M059J (cell line): Measurements from ENCODE around the gene HS6ST1. TPM values are rescaled to one million over a fixed set of nuclear protein-coding genes. Genes with fewer than 3 reads are reported as not detected.

Experiments
- DNase-seq: peaks from one replicate; pipeline ENCODE4 v3.0.0-alpha.2; 2012; ENCODE audit warnings: low read depth
- total RNA-seq: library from RNA; depleted of rRNA; stranded (reverse); fragments of >200 nt; shearing (Covaris generic); gene quantifications from 2 replicates; pipeline ENCODE4 v1.2.3, GENCODE V29; 2014; rRNA removed

Gene HS6ST1, protein sequence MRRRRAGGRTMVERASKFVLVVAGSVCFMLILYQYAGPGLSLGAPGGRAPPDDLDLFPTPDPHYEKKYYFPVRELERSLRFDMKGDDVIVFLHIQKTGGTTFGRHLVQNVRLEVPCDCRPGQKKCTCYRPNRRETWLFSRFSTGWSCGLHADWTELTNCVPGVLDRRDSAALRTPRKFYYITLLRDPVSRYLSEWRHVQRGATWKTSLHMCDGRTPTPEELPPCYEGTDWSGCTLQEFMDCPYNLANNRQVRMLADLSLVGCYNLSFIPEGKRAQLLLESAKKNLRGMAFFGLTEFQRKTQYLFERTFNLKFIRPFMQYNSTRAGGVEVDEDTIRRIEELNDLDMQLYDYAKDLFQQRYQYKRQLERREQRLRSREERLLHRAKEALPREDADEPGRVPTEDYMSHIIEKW
- 11.9 and 17.6 TPM in 2 replicates for total RNA-seq

DNA sequence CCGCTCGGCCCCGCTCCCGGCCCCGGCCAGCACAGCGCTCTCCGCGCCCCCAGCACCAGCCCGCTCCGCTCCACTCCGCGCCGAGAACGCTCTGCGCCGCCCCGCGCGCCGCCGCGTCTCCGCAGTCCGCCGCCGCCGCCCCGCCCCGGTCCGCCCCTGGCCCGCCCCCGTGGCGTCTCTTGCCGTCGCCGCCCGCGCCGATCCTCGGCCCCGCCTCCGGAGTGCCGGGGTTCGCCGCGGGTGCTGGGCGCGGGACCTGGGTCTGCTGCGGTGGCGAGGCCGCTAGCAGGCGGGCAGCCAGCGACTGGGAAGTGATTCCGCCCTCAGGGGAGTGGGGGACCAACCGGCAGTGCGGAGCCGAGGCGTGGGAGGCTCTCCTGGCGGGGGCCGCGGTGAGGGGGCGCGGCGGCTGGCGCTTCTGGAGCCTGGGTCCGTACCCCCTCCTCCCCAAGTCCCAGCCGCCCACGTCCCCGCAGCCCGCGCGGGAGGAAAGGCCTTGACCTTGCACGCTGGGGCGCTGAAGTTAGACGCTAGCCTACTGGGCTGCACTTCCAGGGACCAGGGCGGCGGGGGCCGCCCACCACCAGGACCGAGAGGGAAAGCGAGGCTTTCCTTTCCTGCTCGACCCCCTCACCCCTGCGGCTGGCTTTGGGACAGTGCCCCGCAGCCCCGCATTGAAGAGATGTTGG lies at the start of gene HS6ST1:
TSS of gene HS6ST1 (minus strand) at position 93 of the 689 bp plus-strand sequence. CDS start 305 bp downstream, outside the sequence.
- peak; percentile 66 for DNase-seq

- no peak for DNase-seq
Observed at GRCh38 chr2:128367601-128368359, 49.1 kb upstream of the HS6ST1 start.

GRCh38 chr2:128366713-128367511 lies 48.2 kb upstream of the HS6ST1 start:
- no peak for DNase-seq

DNA sequence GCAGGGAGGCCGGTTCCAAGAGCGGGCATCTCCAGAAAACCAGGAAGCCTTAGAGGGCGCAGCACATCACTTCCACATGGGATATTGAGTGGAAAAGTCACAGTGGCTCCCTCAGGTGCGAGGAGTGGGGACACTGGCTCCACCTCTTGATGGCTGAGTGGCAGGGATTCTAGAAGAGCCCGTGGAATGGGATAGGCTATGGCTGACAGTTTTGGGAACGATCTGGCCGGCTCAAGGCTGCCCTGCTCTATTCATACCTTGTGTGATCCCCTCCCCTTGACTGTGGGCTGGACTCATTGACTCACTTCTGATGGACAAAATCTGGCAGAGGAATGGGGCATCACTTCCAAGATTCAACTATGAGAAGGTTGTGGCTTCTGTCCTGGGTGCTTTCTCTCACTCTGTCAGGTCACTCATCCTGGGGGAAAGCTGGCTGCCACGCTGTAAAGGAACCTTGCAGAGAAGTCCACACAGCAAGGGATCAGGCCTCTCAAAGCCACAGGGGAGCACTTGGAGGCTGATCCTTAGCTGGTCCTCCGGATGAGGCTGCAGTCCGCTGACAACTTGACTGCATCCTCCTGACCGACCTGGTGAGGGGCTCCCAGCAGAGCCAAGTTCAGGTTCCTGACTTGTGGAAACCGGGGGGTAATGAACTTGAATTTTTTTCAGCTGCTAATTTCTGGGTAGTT lies 46.7 kb upstream of the HS6ST1 start:
- peak; percentile 12 for DNase-seq

- no peak for DNase-seq
Observed at GRCh38 chr2:128364441-128364911, 45.8 kb upstream of the HS6ST1 start.

DNA sequence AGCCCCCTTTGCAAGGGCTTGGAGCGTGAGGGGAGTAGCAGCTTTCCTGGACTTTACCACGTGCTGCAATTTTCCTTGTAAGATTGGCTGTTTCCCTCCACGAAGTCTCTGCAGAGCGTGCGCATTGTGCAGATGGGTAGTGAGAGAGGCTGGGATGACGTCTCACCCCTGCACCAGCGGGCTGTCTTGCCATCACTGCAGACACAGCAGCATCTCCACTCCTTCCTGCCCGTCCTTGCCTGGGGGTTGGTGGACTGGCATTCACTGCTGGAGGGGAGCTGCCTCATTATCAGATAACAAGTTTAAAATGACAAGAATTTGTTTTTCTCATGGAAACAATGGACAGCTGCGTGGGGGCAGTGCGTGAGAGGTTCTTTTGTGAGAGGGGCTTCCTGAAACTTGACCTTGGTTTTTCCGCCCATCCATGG lies 45.3 kb upstream of the HS6ST1 start:
- DNase-seq: peak; percentile 37

- DNase-seq: peak; percentile 77
Observed at GRCh38 chr2:128362889-128363228, 44.2 kb upstream of the HS6ST1 start.

GRCh38 chr2:128362176-128362888 lies 43.7 kb upstream of the HS6ST1 start:
- DNase-seq: no peak

DNA sequence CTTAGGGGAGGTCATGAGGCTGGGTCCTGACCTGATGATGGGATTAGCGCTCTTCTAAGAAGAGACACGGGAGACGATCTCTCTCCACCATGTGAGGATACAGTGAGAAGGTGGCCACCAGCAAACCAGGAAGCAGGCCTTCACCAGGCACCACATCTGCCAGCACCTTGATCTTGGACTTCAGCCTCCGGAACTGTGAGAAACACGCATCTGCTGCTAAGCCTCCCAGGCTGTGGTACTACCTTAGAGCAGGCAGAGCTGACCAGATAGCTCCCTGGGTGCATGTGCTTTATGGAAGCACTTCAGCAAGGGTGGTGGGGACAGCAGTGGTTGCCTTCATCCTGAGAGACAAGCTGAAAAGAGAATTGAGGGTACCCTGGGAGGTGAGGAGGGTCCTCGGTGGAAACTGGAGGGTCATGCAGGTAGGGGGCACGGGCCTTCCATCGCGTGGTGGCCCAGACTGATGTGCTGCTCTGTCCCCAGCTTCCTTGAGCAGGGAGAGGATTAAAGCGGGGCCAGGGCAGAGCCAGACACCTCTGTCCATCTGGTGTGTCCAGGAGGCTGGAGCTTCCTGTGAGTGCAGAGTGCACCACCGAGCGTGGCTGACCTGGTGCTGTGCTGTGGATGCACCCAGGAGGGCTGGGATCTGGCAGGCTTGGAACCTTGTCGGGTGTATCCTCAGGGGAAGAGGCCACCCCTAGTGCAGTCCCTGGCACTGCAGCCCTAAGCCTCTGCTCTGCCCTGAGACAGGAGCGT lies 42.9 kb upstream of the HS6ST1 start:
- DNase-seq: no peak

DNA sequence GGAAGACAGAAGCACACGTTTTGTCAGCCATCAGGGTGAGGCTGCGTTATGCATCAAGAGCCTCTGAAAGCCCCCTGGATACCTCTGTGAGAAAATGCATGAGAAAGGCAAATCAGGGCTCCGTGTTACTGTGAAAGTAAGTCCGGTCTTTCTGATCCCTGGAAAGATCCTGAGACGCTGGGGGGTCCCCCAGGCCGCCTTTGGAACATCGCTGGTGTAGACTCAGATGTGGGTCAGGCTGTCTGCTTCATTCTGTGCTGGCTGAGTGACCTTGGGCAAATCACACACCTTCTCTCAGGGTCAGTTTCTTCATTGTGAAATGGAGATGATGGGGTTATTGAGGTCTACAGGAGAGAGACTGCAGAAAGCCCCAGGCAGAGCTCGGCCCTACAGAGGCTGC lies 42.0 kb upstream of the HS6ST1 start:
- no peak for DNase-seq

GRCh38 chr2:128359841-128360240 lies 41.2 kb upstream of the HS6ST1 start:
- no peak for DNase-seq

DNA sequence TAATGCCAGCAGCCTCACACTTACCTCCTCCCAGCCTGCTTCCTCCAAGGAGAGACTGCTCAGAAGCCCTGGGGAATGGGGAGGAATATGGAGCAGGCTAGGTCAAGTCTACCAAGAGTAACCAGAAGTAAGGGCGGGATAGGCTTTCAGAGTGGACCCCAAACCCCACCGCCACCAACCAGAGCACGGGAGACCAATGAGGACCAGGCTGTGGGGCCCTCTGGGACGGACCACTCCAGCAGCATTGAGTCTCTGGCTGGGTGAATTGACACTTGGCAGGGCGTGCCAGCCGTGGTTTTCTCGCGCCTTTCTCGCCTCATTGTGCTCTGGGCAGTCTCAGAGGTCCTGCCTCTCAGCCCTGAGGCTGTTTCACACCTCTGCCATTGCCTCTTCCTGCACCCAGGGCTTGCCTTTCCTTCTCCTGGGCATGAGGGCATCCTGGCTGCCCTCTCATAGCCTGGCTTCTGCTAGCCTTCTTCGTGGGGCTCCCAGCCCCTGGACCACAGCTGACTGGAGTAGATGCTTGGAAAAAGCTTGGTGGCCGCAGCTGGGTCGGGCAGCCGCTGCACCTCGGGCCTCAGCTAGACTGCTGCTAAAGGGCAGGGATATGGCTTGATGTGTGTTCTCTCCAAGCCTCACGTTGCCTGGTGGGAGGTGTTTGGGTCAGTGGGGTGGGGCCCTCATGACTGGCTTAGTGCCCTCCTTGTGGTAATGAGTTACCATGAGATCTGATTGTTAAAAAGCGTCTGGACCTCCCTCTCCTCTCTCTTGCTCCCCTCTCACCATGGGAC lies 40.5 kb upstream of the HS6ST1 start:
- no peak for DNase-seq

DNA sequence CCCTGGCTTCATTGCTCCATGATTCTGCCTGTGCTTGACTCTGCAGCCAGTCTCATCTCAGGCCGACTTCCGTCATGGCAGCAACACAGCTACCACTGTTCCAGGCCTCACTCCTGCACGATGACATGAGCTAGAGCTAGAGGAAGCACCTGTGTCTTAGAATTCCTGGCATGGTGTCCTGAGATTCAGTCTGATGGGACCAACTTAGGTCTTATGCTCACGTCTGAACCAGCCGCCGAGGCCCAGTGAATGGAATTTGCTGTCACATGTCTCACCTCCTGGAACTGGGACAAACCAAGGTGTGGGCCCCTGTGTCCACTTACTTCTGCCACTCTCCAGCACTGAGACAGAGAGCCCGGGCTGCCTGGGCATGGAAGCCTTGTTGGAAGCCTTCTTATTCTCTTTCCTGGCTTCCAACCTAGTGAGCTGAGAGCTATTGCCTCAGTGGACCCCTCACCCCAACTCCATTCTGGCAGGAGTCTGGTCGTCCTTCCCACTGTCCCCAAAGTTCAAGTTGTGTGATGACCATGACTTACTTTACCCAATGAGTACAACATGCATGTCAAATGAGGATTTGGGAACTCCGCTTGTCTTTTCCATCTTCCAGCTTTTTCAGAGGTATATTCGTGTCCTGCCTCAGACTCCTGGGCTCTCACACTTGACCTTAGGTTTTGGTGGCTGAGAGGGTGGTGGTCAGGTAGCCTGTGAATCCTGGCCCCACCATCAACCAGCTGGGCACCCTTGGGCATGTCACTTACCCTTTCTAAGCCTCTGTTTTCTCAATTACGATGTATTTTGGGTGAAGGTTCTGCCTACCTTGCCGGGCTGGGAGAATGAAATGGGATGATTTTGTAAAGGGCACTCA lies 39.1 kb upstream of the HS6ST1 start:
- DNase-seq: no peak

DNA sequence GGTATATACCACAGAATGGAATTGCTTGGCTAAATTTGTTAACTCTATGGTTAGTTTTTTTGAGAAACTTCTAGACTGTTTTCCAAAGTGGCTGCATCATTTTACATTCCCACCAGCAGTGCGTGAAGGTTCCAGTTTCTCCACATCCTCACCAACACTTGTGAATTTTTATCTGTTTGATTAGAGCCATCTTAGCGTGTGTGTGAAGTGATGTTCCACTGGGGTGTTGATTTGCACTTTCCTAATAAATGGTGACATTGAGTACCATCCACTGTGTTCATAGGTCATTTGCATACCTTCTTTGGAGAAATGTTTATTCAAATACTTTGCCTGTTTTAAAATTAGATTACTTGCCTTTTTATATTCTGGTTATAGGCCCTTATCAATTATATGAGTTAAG lies 37.5 kb upstream of the HS6ST1 start:
- DNase-seq: no peak

DNA sequence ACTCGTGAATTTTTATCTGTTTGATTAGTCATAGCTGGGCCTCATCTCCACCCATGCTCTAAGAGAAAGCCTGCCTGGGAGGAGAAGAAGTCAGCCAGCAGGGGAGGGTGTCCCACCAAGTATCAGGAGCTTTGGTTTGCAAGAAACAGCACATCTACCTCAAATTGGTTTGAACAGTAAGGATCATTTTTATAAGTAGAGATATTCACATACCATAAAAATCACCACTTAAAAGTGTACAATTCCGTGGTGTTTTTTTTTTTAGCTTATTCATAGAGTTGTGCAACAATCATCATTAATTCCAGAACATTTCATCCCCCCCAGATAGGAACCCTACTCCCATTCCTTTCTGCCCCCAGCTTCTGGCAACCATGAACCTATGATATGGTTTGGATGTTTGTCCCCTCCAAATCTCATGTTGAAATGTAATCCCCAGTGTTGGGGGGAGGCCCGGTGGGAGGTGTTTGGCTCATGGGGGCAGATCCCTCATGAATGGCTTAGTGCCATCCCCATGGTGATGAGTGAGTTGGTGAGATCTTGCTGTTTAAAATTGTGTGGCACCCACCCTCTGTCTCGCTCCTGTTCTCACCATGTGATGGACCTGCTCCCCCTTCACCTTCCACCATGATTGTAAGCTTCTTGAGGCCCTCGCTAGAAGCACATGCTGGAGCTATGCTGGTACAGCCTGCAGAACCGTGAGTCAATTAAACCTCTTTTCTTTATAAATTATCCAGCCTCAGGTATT lies 36.2 kb upstream of the HS6ST1 start:
- DNase-seq: no peak

DNA sequence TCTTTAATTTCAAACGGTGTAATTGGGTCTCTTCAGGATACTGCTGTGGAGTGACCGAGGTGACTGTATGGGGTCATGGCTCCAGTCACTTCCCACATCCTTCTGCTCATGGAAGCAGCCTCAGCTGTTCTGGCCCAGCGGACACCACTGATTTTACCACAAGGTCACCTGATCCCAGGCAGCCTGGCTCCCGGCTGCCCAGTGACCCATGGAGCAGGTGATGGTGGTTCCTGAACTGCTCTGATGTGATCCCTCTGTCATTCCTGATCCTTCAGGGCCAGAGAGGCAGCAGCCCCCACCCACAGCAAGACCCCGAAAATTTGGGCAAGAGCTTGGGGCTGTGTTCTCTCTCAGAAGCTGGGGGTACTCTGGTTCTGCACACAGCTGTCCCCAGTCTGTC lies 35.5 kb upstream of the HS6ST1 start:
- no peak for DNase-seq

DNA sequence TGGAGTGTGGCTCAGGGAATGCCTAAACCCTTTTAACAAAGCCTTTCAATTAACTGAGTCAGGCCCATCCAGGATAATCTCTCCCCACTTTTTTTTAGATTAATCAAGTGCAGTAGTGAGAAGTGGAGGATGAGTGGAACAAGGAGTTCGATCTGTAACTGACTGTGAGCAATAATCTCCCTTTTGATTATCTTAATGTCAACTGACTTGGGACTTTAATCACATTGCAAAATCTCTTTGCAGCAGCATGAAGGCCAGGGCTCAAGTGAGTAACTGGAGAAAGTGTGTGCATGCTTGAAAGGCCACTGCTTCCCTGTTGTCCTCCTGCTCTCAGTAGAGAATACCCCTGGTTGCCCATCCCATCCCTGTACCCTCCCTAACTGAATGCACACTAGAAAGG lies 32.1 kb upstream of the HS6ST1 start:
- no peak for DNase-seq
